Heart left ventricle (tissue), 16 donors: ENCODE measurements around the gene GTF2A1. TPM values are rescaled to one million over a fixed set of nuclear protein-coding genes. Genes with fewer than 3 reads are reported as not detected.

Source experiments
- ATAC-seq, 4 donors: fragments of 200-7000 bp; cut with Tn5 transposase; one replicate each; pipeline ENCODE4 v1.9.1; 2020 to 2022; ENCODE audit warnings: moderate library complexity in 4 of 4, mild to moderate bottlenecking in 3 of 4, moderate number of reproducible peaks in 1 of 4
- DNase-seq, 5 donors: peaks; one replicate each; pipeline ENCODE4 v3.0.0-alpha.2; 2020
- H3K27ac ChIP-seq, 12 donors: fragments of 200-600 bp; sonication (generic) in 4 of 12; one replicate each; pipeline versions ENCODE4 v1.5.0 to v1.8.0; 2016 to 2022; ENCODE audit warnings: mild to moderate bottlenecking in 2 of 12
- H3K27me3 ChIP-seq, 9 donors: fragments of 200-600 bp; sonication (generic) in 2 of 9; one replicate each; pipeline versions ENCODE4 v1.5.1 to v1.8.0; 2016 to 2022; ENCODE audit warnings: mild to moderate bottlenecking in 3 of 9
- H3K36me3 ChIP-seq, 9 donors: fragments of 200-600 bp; sonication (generic) in 2 of 9; one replicate each; pipeline versions ENCODE4 v1.5.0 to v1.8.0; 2018 to 2022; ENCODE audit warnings: mild to moderate bottlenecking in 2 of 9
- H3K4me1 ChIP-seq, 12 donors: fragments of 200-600 bp; sonication (generic) in 4 of 12; one replicate each; pipeline versions ENCODE4 v1.5.0 to v1.8.0; 2016 to 2022; ENCODE audit warnings: mild to moderate bottlenecking in 3 of 12
- H3K4me3 ChIP-seq, 12 donors: fragments of 200-600 bp; sonication (generic) in 4 of 12; one replicate each; pipeline versions ENCODE4 v1.5.0 to v1.8.0; 2017 to 2022; ENCODE audit warnings: mild to moderate bottlenecking in 9 of 12, moderate library complexity in 4 of 12
- H3K9me3 ChIP-seq, 12 donors: fragments of 200-600 bp; sonication (generic) in 4 of 12; one replicate each; pipeline versions ENCODE4 v1.5.0 to v1.8.0; 2016 to 2022; ENCODE audit warnings: mild to moderate bottlenecking in 1 of 12
- POLR2A ChIP-seq, 2 donors: fragments of 450-650 bp; IDR thresholded peaks; one replicate each; pipeline ENCODE4 v1.6.1; 2017; ENCODE audit warnings: antibody characterized with exemption in 2 of 2, mild to moderate bottlenecking in 2 of 2, moderate library complexity in 2 of 2
- WGBS, 4 donors: extraction: QIAGEN DNeasy Blood & Tissue Kit in 2 of 4; methylation state at CpG; one replicate each; pipeline versions ENCODE4 v1.1.5 to v1.1.7; 2013 to 2018; 5-methylcytosine and 5-hydroxymethylcytosine counted together
- intact Hi-C, 10 donors: fragments of 100-400 bp; cut with DNase I; formaldehyde crosslinking; loops; one replicate each; pipeline versions ENCODE4 v1.11.1 to v1.14.2; 2022
- polyA plus RNA-seq, 2 donors: library from polyadenylated mRNA; stranded (reverse); fragments of 200-250 nt; gene quantifications; one replicate each; pipeline ENCODE4 v1.2.3, GENCODE V29; 2013
- total RNA-seq, 9 donors: library from RNA; depleted of rRNA in 2 of 9; stranded (reverse); fragments of >200 nt in 2 of 9; fragmentation: NEBNext Ultra II Directional in 3 of 9; extraction: Animal tissue kit (Norgen Biotek cat#: 25700) in 3 of 9; gene quantifications; one replicate each; pipeline versions ENCODE4 v1.1.0 to v1.2.4, GENCODE V29; 2016 to 2023
- TF ChIP-seq, protein P1 (sequence below), 12 donors: fragments of 200-600 bp; sonication (generic) in 4 of 12; IDR thresholded peaks; one replicate each; pipeline versions ENCODE4 v1.5.0 to v1.8.0; 2018 to 2022; ENCODE audit warnings: antibody characterized with exemption in 12 of 12, mild to moderate bottlenecking in 5 of 12
- donor health status: ischemic (EF 13 %, LVEDD 7.1; RV severe dilation, severe dysfunction).
- donor health status: healthy with polysubstance abuse.
- donor health status: DM: no; HTN: yes; CAD: no.
- donor health status: DM: no; HTN: no; CAD: no.
- donor health status: ischemic (EF 25% LVEDD 6.9; RV normal size, moderate dysfunction).
- donor health status: ischemic (EF 25% LVEDD 5.7; RV mildly dilated, moderate dysfunction).
- donor health status: healthy.
- donor health status: DM: yes; HTN: yes; CAD: no.
- donor health status: ischemic (EF 35%, LVEDD 5.7; RV mildly dilated, moderate dysfunction).
- donor health status: nonischemic (EF 11% LVEDD 7.7; RV severe dilation, severe dysfunction).
- donor health status: DM: yes; HTN: yes; CAD: no.
- donor health status: PGD.
- donor health status: ischemic (EF 29% LVEDD 5.4; RV normal size, mild dysfunction).
- donor health status: nonischemic (EF 23%, LVEDD 6.1; RV moderate dilation, normal function).

Gene GTF2A1
- total and polyA plus RNA-seq, 11 donors: 3.4 to 31.3 (median 19.7) TPM

DNA sequence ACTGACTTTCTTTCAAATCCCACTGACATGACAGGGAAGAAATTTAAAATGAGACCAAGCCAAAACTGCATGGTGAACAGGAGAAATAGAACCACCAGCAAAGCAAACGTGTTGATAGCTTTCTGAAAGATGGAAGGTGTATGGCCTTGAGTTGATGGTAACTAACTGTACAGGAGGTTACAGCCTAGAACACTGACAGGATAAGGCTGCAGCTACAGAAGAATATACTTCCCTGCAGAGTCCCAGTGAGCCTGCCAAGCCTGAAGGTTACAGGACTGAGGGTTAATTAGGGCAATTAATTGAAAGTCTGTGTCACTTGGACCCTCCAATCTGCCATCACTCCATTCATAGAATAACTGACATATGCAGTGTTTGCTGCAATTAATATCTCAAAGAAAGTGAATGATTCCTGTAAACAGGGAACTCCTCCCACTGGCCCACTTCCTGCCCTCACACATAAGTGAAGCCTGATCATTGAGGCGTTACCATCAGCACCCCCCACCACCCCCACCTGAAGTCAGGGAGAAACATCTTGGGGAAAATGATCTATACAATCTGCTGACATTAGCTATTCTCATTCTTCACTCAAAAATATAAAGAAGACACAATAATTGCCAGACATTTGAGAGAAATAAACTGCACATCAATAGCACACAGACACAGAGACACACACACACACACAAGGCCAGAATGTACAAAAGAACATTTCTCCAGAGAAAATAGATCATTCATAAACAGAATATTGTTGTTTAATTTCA, 73.4 kb downstream of the GTF2A1 start:
- Histone ChIP-seq H3K4me3 (no peak overlapping the region), H3K4me1 (peaks cover 0 to 4% (median 0%) of the 10 kb centered on the region in 12 donors), H3K27ac (no peak overlapping the region), H3K9me3 (no peaks in the 10 kb centered on the region), H3K27me3 (no peaks in the 10 kb centered on the region), H3K36me3 (no peaks in the 10 kb centered on the region)
- no peak for ATAC-seq
- TF ChIP-seq POLR2A (IDR thresholded peaks at IDR 0.05): no peak
- TF ChIP-seq, protein P1, sequence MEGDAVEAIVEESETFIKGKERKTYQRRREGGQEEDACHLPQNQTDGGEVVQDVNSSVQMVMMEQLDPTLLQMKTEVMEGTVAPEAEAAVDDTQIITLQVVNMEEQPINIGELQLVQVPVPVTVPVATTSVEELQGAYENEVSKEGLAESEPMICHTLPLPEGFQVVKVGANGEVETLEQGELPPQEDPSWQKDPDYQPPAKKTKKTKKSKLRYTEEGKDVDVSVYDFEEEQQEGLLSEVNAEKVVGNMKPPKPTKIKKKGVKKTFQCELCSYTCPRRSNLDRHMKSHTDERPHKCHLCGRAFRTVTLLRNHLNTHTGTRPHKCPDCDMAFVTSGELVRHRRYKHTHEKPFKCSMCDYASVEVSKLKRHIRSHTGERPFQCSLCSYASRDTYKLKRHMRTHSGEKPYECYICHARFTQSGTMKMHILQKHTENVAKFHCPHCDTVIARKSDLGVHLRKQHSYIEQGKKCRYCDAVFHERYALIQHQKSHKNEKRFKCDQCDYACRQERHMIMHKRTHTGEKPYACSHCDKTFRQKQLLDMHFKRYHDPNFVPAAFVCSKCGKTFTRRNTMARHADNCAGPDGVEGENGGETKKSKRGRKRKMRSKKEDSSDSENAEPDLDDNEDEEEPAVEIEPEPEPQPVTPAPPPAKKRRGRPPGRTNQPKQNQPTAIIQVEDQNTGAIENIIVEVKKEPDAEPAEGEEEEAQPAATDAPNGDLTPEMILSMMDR (IDR thresholded peaks at IDR 0.05): no peak
- DNase-seq: no peak
- WGBS, 4 donors: 41 to 49% (median 48%) methylated on average over 2 of the region's 2 CpGs
- intact Hi-C loops: loop anchor here in 1 of 10 donors (10.0 kb wide), 1 partner anchor 113 kb away; no protein-coding TSS in a partner anchor

DNA sequence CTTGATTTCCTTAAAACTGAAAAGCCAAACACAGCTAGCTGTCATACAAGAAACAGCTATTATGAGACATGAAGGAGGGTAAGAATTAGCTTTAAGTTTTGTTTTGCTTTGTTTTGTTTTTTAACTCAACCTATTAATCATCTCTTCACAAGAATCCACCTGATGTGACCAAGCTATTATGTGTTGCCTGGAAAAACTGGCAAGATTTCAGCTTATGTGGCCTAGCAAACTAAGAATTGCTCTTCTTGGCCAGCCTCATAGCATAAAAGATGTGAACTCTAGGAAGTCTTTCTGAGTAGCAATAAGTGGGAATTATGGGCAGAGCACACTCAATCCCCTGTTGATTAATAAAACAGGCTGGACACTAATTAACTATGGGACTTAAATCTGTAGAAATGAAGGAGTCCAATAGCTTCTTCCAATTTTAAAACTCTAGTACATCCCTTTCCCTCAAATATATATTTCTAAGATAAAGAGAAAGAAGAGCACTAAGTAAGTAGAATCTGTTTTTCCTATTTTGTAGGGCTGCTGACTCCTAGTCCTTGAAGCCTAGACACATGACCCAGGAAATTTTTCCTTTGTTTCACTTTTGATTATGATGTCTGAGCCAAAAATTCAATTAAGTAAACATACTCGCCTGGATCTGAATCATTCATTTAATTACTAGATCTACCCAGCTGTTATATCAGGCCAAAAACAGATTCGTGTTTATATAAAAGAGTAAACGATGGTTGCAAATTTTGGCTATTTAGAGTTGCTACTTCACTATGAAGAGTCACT, 75.7 kb downstream of the GTF2A1 start:
- DNase-seq: no peak
- no peaks in the 10 kb centered on the region for H3K9me3 ChIP-seq
- ATAC-seq: no peak
- H3K27ac ChIP-seq: no peak overlapping the region
- TF ChIP-seq POLR2A (IDR thresholded peaks at IDR 0.05): no peak
- TF ChIP-seq, protein P1 (IDR thresholded peaks at IDR 0.05): no peak
- no peak overlapping the region for H3K4me3 ChIP-seq
- 49 to 75% (median 63%) methylated on average over 3 of the region's 3 CpGs for WGBS, 4 donors
- H3K36me3 ChIP-seq: no peaks in the 10 kb centered on the region
- peaks cover 0 to 12% (median 0%) of the 10 kb centered on the region in 12 donors for H3K4me1 ChIP-seq
- H3K27me3 ChIP-seq: no peaks in the 10 kb centered on the region
- intact Hi-C loops: loop anchor here in 1 of 10 donors (10.0 kb wide), 1 partner anchor 110 kb away; no protein-coding TSS in a partner anchor

DNA sequence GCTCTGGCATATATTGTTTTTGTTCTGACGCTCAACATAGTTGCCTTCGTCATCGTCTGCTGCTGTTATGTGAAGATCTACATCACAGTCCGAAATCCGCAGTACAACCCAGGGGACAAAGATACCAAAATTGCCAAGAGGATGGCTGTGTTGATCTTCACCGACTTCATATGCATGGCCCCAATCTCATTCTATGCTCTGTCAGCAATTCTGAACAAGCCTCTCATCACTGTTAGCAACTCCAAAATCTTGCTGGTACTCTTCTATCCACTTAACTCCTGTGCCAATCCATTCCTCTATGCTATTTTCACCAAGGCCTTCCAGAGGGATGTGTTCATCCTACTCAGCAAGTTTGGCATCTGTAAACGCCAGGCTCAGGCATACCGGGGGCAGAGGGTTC, 77.0 kb downstream of the GTF2A1 start:
- Histone ChIP-seq H3K9me3 (no peaks in the 10 kb centered on the region), H3K27ac (no peak overlapping the region), H3K4me3 (no peak overlapping the region), H3K36me3 (no peaks in the 10 kb centered on the region), H3K27me3 (no peaks in the 10 kb centered on the region), H3K4me1 (peaks cover 0 to 12% (median 0%) of the 10 kb centered on the region in 12 donors)
- intact Hi-C loops: loop anchor here in 2 of 10 donors (2.0 to 10.0 kb wide), 2 partner anchors 57 to 109 kb away; no protein-coding TSS in a partner anchor
- TF ChIP-seq, protein P1 (IDR thresholded peaks at IDR 0.05): no peak
- no peak for TF ChIP-seq POLR2A (IDR thresholded peaks at IDR 0.05)
- WGBS, 4 donors: 91 to 96% (median 92%) methylated on average over 8 of the region's 8 CpGs
- ATAC-seq (no peak), DNase-seq (no peak)

DNA sequence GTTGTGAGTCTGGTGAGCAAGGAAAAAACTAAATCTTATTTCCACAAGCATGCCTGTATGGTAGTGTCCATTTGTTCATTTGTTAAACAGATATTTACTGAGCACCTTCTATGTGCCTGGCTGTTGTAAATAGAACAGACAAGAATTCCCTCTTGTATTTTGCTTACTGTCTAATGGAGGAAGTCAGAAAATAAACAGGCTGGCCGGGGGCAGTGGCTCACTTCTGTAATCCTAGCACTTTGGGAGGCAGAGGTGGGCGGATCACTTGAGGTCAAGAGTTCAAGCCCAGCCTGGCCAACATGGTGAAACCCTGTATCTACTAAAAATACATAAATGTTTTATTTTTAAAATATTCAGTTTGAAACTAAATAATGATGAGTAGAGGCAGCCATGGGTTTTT, 79.3 kb downstream of the GTF2A1 start:
- intact Hi-C loops: loop anchor here in 1 of 10 donors (10.0 kb wide), 1 partner anchor 107 kb away; no protein-coding TSS in a partner anchor
- TF ChIP-seq, protein P1 (IDR thresholded peaks at IDR 0.05): no peak
- no peak for TF ChIP-seq POLR2A (IDR thresholded peaks at IDR 0.05)
- 66 to 71% (median 69%) methylated on average over 2 of the region's 2 CpGs for WGBS, 4 donors
- Histone ChIP-seq H3K36me3 (no peaks in the 10 kb centered on the region), H3K27me3 (no peaks in the 10 kb centered on the region), H3K9me3 (no peaks in the 10 kb centered on the region), H3K4me3 (no peak overlapping the region), H3K27ac (no peak overlapping the region), H3K4me1 (peaks cover 0 to 12% (median 0%) of the 10 kb centered on the region in 12 donors)
- no peak for DNase-seq
- ATAC-seq: no peak
